HUDEP-2 (cell line): Measurements from ENCODE around the gene NPW.
A peak's percentile ranks its signal among the peaks of the same experiment; 100 is the strongest.

ENCODE experiments used
- DNase-seq, 76 experiments: peaks; one replicate each; lab custom pipeline; 2025; ENCODE audit not compliant: unreplicated experiment in 76 of 76; lab: John Stamatoyannopoulos, UW

The NPW gene

DNA sequence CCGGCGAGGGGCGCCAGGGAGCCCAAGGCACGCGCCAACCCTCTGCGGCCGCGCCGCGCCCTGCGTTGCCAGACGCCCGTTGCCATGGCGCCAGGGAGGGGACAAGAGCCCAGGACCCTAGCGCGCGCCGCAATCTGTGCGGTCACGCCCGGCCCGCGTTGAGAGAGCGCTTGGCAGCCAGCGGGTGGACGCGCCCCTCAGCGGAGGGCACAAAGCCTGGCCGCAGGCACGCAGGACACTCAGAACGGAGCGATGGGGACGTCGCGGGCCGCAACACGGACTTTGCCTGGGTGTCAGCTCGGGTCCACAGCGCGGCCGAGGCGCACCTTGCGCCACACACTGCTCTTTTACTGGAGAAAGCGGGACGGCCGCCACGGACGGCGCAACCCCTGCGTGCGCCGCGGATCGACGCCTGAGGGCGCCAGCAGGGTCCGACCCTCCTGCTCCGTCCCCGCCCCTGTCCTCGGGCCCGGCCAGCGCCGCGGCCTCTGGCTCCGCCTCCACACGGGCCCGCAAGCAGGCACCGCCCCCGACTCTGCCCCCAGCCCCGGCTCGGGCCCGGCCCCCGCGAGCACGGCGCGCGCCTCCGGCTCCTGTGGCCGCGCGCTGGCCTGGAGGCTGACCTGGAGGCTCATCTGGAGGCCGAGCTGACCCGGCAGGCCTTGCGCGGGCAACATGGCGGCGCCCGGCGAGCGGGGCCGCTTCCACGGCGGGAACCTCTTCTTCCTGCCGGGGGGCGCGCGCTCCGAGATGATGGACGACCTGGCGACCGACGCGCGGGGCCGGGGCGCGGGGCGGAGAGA is 35.8 kb upstream of the NPW start, which contains the start of gene GFER:
Gene GFER, plus strand, starts transcription at position 650 of the 803 bp plus-strand sequence. Its CDS starts 26 bp downstream, at position 676.
- DNase-seq, result peak in 71 of 76 experiments; percentile 32 to 91 (median 75)

DNA sequence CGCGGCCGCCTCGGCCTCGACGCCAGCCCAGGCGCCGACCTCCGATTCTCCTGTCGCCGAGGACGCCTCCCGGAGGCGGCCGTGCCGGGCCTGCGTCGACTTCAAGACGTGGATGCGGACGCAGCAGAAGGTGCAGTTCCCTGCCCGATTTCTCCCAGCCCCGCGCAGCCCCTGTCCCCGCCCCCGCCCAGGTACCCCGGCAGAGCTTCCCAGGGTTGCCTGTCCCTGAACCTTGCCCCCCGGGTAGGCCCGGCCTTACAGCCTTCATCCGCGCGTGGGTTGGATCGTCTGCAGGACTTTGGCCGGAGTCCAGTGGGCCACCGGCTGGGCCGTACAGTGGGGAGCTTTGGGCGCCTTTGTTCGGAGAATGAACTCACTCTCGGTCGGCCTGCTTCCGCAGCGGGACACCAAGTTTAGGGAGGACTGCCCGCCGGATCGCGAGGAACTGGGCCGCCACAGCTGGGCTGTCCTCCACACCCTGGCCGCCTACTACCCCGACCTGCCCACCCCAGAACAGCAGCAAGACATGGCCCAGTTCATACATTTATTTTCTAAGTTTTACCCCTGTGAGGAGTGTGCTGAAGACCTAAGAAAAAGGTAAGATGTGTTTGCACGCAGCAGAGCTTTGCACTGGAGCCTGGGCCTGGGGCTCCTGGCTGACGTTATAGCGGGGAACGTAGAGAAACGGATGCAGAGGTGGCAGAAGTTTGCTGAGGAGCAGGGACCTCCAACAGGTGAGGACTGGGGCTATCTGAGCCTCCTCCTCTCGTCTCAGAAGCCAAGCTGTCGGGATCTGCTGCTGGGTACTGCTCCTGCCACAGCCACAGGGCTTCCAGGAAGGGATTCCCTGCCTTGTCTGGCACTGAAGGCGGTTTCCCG is 35.0 kb upstream of the NPW start:
- DNase-seq, result peak in 6 of 76 experiments; percentile 21 to 55 (median 51)

DNA sequence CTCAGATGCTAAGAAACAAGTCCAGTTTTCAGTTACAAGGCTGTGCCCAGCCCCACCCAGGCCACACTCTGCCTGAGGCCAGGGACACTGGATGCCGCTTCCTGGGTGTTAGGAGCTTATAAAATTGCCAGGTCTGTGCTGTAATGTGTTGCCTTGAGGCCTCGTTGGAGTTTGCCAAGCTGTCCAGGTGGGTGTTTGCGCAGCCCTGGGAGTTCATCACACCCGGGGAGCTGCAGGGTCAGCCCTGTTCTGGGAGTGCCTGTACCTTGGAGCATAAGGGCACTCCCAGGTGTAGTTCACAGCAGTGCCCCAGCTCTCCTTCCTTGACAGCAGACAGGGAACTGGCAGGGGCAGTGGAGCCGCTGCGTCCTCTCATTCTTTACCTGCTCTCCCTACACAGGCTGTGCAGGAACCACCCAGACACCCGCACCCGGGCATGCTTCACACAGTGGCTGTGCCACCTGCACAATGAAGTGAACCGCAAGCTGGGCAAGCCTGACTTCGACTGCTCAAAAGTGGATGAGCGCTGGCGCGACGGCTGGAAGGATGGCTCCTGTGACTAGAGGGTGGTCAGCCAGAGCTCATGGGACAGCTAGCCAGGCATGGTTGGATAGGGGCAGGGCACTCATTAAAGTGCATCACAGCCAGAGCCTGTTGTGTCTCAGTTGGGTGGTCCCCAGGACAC is 34.0 kb upstream of the NPW start:
- no peak for DNase-seq

DNA sequence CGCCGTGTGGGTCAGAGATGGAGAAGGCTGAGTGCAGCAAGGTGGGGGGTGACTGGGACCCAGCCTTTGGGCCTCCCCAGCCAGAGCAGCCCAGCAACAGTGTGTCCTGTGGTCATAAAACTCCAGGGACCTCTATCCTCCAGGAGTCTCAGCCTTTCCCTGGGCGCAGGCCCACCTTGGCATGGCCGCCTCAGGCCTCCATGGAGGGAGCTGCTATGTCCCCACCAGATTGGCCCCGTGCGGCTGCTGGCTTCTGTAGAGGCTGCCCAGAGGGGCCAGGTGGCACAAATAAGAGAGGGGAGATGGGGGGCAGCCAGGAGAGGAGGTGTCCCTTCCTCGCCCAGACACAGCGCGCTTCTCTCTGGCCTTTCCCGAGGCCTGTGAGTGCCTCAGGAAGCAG is 32.4 kb upstream of the NPW start:
- DNase-seq, result no peak

DNA sequence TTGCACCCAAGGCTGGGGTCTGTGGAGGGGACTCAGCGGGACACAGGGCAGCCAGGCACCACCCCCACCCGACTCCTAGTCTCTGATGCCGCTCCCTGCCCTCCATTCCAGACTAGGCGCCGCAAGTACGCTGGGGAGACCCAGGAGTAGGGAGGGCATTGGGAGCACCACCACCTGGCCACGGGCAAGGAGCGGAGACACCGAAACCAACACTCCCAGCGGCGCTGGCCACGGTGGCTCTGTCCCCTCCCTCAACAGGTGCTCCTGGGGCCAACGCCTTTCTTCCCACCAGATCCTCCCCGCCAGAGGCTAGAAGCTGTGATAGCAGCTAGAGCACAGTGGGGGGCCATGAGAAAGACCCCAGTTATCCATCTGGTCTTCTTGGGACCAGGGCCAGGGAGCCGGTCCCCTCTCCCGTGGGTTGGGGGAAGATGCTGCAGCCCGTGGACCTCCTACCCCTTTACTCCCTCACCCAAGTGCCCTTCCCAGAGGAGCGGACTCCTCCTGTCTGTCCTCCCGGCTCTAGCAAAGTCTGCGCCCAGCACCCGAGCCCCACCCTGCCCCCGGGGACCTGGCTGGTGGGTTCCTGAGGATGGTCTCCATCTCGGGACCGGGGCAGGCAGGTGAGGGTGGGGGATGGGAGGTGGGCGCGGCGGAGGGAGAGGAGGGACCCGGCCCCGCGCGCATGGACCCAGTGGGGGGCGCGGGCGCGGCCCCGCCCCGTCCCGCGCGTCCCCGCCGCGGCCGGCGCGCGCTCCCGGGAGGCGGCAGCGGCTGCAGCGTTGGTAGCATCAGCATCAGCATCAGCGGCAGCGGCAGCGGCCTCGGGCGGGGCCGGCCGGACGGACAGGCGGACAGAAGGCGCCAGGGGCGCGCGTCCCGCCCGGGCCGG is 30.1 kb upstream of the NPW start, which contains the start of gene SYNGR3:
Gene SYNGR3, plus strand, starts transcription at position 762 of the 892 bp plus-strand sequence. CDS start 133 bp downstream, outside the sequence.
- peak in 1 of 76 experiments; percentile 33 for DNase-seq

DNA sequence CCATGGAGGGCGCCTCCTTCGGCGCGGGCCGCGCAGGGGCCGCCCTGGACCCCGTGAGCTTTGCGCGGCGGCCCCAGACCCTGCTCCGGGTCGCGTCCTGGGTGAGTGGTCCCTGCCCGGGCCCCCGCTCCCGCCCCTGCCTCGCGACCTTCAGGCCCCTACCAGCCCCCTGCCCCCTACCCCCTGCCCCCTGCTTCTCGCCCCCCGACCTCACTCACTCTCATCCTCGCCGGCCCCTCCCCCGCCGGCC is 29.6 kb upstream of the NPW start:
- no peak for DNase-seq

DNA sequence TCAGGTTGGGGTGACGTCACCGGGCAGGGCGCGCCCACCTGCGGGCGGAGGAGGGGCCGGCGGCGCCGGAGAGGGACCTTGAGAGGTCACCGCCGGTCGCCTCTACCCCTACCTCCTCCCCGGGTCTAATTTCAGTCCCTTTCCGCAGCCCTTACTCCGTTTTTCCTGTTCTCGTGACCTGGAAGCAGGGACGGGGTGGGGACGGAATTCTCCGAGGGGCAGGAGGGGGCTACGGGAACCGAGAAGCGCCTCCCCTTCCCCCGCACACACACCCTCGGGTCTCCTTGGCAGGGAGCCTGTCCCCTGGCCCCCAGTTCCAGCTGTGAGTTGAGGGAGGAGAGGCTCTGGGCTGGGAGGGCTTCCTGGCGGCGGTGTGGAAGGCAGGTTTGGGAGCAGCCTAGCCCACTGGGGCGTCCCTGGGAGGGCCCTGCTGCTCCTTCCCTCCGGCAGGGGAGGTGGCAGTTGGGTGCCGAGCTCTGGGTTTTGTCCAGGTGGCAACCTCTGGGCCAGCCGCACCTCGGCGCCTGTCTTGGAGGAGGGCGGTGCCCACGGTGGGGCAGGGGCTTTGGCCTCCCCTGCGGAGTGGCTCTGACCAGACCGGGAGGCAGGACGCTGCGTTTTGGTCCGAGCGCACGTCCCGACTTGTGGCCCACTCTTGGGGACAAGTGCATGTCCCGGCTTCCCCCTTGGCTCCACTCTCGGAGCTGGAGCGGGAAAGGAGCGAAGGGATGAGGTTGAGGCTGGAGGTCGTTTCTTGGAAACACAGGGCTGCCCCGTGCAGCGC is 29.0 kb upstream of the NPW start:
- no peak for DNase-seq

DNA sequence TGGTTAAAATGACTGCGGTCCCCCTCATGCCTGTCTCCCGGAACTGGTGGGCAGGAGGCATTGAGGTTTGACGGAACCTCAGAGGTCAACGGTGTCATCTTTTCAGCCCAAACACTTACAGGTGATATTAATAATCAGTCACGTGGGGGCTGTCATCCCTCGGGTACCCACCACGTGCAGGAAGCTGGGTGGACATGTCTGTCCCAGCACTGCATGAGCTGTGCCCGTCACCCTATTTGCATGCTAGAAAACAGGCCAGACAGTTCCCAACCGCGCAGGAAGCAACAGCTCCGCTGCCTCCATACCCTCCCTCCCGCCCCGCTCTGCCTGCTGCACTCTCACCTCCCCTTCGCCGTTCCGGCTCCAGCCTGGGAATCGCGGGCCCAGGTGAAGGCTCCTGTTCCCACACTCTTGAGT is 28.4 kb upstream of the NPW start:
- DNase-seq, result no peak

DNA sequence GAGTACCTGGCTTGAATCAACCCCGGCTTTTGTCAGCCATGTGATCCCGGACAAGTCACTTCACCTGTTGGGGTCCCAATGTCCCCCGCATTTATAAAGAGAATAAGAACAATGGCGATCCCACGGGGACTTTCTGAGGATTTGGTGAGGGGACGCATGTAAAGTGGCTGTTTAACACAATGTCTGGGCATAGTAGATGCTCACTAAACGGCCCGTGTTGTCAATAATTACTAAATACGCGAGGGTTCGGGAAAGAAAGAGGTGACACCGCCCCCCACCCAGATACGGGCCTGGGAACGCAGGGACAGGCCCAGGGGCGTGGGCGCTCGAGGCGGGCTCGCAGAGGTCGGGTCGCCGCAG is 28.0 kb upstream of the NPW start:
- DNase-seq, result no peak

DNA sequence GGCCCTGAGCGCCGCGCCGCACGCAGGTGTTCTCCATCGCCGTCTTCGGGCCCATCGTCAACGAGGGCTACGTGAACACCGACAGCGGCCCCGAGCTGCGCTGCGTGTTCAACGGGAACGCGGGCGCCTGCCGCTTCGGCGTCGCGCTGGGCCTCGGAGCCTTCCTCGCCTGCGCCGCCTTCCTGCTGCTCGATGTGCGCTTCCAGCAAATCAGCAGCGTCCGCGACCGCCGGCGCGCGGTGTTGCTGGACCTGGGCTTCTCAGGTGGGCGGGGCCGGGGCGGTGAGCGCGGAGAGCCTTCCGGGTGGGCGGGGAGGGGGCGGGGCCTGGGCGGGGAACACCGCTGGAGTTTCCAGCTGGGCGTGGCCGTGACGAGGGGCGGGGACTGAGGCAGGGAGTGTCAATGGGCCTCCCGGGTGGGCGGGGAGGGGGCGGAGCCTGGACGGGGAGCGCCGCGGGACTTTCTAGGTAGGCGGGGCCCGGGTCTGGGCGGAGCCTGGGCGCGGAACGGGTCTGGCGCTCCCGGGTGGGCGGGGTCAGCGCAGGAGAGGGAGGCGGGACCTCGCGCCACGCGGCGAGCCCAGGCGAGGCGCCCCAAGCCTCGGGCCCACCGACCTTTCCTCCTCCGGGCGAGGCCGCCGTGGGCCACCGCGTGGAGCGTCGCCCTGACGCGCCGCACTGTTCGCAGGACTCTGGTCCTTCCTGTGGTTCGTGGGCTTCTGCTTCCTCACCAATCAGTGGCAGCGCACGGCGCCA is 27.5 kb upstream of the NPW start:
- DNase-seq, result peak in 75 of 76 experiments; percentile 42 to 100 (median 98)

DNA sequence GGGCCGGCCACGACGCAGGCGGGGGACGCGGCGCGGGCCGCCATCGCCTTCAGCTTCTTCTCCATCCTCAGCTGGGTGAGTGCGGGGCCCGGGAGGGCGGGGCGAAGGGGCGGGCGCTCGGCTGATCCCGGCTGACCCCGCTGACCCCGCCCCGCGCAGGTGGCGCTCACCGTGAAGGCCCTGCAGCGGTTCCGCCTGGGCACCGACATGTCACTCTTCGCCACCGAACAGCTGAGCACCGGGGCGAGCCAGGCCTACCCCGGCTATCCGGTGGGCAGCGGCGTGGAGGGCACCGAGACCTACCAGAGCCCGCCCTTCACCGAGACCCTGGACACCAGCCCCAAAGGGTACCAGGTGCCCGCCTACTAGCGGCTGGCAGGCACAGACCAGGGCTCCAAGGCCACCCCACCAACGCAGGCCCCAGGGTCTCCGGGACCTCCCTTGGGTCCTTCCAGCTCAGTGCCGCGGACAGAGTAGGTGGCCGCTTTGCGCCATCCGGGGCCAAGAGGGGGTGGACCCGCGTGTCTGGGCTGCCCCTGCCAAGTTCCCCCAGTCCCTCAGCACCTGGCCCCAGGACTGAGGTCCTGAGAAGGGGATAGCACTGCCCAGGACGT is 26.8 kb upstream of the NPW start:
- DNase-seq, result peak in 6 of 76 experiments; percentile 8 to 52 (median 30)

DNA sequence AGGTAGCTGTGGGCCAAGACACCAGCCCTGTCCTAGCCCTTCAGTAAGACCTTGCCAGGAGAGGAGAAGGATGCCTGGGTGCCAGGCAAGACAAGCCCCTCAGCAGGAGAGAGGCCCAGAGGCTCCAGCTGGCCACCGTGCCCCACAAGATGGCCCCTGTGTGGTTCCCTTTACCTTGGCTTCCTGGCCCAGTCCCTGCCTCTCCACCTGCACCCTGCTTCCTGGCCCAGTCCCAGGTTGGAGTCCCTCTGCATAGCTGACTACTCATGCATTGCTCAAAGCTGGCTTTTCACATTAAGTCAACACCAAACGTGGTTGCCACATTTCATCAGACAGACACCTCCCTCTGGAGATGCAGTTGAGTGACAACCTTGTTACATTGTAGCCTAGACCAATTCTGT is 25.9 kb upstream of the NPW start:
- DNase-seq, result no peak

DNA sequence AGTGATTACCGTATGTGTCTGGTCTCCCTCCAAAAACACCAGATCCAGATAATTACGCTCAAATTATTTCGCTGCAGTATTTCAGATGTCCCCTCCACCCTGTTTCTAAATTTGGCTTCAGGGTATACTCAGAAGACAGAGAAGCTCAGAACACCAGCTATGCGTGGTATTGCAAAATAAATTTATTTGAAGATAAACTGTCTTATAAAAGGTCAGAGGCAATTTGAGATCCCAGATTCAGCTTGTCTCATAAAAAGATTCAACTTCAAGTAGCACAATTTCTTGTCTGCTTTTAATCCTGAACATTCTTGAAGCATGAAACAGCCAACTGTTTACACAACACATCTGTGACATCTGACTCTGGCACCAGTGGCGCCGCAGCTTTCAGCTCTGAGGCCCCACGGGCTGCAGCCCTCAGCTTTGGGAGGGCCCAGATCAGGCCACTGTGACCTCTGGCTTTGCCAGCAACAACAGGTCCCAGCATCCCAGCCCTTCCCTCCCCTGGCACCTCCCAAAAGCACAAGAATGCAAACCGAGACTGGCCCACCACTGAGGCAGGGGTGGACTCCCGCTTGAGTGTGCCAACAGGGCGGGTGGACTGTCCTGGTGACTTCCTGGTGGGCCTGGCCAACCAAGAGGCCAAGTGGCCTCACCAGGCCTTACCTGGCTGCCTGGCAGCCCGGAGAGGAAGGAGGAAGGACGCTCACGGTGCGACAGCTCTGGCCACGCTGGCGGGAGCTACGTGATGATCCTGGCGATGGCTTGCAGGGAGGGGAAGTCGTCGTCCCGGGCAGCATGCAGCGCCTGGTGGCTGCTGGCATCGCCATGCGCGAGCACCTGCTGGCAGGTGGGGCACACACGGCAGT is 21.9 kb upstream of the NPW start:
- DNase-seq, result no peak

DNA sequence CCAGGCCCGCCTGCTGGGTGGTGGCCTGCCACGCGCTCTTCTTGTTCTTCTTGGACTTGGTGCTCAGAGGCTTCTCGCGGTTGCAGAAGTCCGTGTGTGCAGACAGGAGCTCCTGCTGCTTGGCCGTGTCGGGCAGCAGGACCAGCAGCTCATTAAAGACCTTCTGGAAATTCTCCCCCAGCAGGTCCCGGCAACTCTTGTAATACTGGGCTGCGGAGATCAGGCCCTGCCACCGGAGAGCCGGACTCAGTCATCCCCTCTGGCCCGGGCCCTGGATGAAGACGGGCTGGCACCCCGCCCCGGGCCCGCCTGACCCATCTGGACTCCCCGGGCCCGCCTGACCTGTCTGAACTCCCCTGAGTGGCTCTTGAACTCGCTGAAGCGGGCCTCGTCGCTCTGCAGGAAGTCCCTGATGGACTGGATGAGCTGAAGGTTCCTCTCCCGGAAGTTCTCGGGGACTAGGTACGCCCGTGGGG is 21.2 kb upstream of the NPW start:
- no peak for DNase-seq

DNA sequence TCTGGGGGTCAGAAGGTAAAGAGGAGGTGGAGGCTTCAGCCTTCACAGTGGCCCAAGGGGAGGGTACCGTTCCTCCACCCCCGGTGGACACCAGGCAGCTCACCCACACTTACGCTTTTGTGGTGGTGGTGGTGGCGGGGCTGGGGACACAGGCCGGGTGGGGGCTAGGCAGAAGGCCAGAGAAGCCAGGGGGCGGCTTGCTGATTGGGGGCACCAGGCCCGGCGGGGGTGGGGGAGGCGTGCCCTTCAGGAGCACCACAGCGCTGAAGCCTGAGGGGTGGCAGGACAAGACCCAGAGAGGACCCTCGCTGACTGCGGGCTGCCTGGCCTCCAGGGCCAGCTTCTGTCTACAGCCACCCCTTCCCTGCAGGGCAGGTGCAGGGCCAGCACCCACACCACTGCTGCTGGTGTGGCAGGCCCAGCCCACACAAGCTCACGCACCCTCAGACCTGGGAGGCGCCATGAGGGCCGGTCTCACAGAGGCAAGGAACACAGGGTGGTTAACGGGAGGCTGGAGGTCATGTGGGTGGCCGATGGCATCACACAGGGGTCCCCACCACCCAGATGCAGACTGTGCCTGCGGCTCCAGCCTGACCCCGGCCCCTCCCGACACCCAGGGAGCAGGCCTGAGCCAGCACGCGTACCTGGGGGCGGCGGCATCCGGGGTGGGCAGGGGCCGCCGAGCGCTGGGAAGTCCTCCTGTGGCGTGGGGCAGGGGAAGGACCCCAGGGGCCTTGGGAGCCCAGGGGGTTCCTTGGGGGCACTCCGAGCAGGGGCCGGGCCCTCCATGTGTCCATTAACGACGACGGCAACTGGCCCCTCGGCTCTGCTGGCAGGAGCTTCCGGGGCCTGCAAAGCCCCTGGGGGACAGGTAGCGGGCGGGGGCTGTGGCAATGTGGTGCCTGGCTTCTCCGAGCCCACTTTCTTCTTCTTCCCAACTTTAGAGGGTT is 20.5 kb upstream of the NPW start:
- DNase-seq, result no peak

DNA sequence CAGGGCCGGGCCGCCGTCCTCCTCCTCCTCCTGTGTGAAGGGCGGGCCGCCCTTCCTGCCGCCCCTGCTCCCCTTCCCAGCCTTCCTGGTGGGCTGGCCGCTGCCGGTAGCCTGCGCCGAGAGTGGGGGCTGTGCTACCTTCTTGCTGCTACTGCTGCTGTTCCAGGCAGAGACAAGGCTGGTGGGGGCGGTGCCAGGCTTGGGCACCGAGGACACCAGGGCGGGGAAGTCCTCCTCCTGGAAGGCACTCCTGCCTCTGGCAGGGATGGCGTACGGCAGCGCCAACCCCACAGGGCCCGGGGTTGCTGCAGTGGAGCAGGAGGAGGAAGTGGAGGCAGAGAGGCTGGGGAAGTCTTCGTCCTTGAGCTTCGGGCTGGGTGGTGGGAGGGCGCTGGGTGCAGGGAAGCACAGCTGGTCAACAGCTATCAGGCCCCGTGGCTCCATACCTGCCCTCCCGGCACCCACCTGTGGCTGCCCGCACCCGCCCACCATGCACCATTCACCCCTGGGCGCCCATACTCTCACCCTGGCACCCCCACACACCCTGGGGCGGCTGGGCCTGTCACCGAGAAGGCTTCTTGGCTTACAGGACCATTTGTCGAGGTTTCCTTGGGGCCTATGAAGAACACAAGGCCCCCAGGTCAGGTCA is 19.6 kb upstream of the NPW start:
- DNase-seq, result no peak
